Breast epithelium (tissue), 3 donors: ENCODE measurements around the gene PREP.

ENCODE experiments used
- POLR2A ChIP-seq: fragments of 450-650 bp; IDR thresholded peaks from one replicate; pipeline ENCODE4 v1.6.1; 2016; ENCODE audit warnings: antibody characterized with exemption, mild to moderate bottlenecking, moderate library complexity
- POLR2AphosphoS5 ChIP-seq, 3 donors: sonication (generic); formaldehyde crosslinking; IDR thresholded peaks; one replicate each; pipeline ENCODE4 v1.6.1; 2017; ENCODE audit warnings: antibody characterized with exemption in 3 of 3
- TF ChIP-seq, protein P1 (sequence below), 3 donors: fragments of 450-650 bp; IDR thresholded peaks; one replicate each; pipeline ENCODE4 v1.5.1; 2016 to 2017; ENCODE audit warnings: antibody characterized with exemption in 3 of 3, mild to moderate bottlenecking in 3 of 3, moderate library complexity in 3 of 3

DNA sequence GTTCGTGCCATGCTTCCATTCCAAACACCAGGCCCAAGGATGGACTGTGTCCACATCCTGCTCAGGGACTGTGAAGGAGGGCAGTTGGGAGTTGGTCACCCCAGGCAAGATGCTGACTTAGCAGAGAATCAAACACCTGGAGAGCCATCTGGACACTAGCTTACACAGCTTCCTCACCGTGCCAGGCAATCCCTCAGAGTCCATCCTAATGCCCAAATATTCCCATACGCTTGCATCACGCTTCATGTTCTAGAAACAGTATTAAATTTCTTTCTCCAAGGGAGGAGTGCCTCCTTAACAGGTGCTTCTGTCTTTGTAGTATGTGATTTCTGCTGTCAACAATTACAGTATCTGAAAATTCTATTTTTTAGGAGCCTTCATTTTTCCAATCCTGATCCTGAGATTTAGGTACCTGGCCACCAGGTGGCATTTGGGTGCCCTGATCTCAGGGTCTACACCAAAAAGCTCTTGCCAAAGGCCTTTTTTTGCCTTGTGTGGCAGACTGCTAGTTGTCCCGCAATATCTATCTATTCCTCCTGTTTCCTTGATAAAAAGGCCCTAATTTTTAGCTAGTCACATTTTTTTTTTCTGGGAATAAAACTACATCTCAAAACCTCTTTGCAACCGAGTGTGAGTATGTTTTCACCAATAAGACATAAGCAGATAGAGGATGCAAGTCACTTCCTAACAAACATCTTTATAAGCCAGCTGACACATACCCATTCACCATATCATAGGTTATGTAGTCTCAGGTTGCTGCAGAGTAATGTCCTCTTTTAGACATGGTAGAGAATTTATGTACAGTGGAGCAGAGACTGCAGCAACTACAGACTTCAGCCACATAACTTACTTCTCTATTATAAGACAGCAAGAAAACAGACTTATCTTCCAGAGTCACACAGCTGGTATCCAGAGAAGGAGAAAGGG lies 85.0 kb downstream of the PREP start:
- TF ChIP-seq, protein P1, sequence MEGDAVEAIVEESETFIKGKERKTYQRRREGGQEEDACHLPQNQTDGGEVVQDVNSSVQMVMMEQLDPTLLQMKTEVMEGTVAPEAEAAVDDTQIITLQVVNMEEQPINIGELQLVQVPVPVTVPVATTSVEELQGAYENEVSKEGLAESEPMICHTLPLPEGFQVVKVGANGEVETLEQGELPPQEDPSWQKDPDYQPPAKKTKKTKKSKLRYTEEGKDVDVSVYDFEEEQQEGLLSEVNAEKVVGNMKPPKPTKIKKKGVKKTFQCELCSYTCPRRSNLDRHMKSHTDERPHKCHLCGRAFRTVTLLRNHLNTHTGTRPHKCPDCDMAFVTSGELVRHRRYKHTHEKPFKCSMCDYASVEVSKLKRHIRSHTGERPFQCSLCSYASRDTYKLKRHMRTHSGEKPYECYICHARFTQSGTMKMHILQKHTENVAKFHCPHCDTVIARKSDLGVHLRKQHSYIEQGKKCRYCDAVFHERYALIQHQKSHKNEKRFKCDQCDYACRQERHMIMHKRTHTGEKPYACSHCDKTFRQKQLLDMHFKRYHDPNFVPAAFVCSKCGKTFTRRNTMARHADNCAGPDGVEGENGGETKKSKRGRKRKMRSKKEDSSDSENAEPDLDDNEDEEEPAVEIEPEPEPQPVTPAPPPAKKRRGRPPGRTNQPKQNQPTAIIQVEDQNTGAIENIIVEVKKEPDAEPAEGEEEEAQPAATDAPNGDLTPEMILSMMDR (IDR thresholded peaks at IDR 0.05), result peak in 2 of 3 donors; percentile 40 to 47
- TF ChIP-seq POLR2A, result no peak
- TF ChIP-seq POLR2AphosphoS5 (IDR thresholded peaks at IDR 0.05), result no peak
